HFFc6 (cell line): ENCODE data around the gene DENND5B. TPM values are rescaled to one million over a fixed set of nuclear protein-coding genes. Genes with fewer than 3 reads are reported as not detected.
A peak's percentile ranks its signal among the peaks of the same experiment; 100 is the strongest.

Experiments
- DNase-seq: peaks from one replicate; pipeline ENCODE4 v3.0.0-alpha.2; 2018
- H3K27ac Mint-ChIP-seq: 2 replicates; pipeline ENCODE4 v1.8.0; 2020; ENCODE audit warnings: mild to moderate bottlenecking, mixed read lengths
- H3K27me3 Mint-ChIP-seq: 2 replicates; pipeline ENCODE4 v1.8.0; 2021; ENCODE audit warnings: mild to moderate bottlenecking, moderate library complexity, mixed read lengths; ENCODE audit not compliant: insufficient read depth
- H3K36me3 Mint-ChIP-seq: 2 replicates; pipeline ENCODE4 v1.8.0; 2021; ENCODE audit warnings: low read depth, mixed read lengths
- H3K4me1 Mint-ChIP-seq: 2 replicates; pipeline ENCODE4 v1.8.0; 2020; ENCODE audit warnings: low read depth, mixed read lengths
- H3K4me3 Mint-ChIP-seq: 2 replicates; pipeline ENCODE4 v1.8.0; 2020; ENCODE audit warnings: mild to moderate bottlenecking, moderate library complexity, mixed read lengths
- H3K9me3 Mint-ChIP-seq: 2 replicates; pipeline ENCODE4 v1.8.0; 2020; ENCODE audit warnings: mild to moderate bottlenecking, mixed read lengths
- total RNA-seq, 6 experiments: library from RNA; stranded (reverse); fragmentation: NEBNext Ultra II Directional; extraction: Animal tissue kit (Norgen Biotek cat#: 25700); gene quantifications; 2 replicates in 1 of 6; 3 replicates in 5 of 6; pipeline ENCODE4 v1.2.3, GENCODE V29; 2021
- TF ChIP-seq, protein P1 (sequence below): fragments of 200-600 bp; sonication (generic); IDR thresholded peaks from 2 replicates; pipeline ENCODE4 v1.5.0; 2021; ENCODE audit warnings: antibody characterized with exemption, mild to moderate bottlenecking

DENND5B gene
- total RNA-seq, 6 experiments from 2014 or later, result 9.5 to 11.4 (median 10.1) TPM

DNA sequence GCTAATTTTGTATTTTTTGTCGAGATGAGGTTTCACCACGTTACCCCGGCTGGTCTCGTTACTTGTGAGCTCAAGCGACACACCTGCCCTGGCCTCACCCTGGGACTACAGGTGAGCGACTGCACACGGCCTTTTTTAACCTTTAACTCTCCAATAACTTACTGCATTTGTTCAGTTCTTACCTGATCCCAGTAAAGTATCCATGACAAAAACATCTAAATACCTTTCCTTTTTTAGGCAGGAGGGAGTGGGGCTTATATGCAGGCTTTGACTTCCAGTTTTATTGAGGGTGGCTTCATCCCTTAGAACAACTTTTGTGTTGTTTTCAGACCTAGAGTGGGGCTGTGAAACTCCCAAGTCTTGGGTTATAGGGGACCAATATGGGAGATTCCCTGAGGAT is 68.3 kb downstream of the DENND5B start:
- TF ChIP-seq, protein P1, sequence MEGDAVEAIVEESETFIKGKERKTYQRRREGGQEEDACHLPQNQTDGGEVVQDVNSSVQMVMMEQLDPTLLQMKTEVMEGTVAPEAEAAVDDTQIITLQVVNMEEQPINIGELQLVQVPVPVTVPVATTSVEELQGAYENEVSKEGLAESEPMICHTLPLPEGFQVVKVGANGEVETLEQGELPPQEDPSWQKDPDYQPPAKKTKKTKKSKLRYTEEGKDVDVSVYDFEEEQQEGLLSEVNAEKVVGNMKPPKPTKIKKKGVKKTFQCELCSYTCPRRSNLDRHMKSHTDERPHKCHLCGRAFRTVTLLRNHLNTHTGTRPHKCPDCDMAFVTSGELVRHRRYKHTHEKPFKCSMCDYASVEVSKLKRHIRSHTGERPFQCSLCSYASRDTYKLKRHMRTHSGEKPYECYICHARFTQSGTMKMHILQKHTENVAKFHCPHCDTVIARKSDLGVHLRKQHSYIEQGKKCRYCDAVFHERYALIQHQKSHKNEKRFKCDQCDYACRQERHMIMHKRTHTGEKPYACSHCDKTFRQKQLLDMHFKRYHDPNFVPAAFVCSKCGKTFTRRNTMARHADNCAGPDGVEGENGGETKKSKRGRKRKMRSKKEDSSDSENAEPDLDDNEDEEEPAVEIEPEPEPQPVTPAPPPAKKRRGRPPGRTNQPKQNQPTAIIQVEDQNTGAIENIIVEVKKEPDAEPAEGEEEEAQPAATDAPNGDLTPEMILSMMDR, result no peak
- no peaks in the 10 kb centered on the region for H3K27me3 Mint-ChIP-seq

DNA sequence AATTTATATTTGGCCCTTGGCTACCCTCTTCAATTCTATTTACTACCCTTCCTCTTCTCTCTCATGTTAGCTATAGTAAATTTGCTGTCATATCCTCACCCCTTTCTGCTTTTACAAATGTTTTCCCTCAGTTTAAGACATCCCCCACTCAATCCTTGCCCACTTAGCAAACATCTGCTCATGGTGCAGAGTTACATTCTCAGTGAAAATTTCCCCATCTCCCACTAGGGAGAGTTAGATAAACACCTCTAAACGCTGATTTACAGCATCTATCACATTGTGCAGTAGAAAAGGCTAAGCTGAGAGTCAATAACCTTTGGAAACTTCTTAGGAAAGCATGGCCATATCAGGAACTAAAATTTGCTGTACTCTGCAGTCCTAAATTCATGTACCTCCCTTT is 69.0 kb downstream of the DENND5B start:
- Mint-ChIP-seq H3K27ac (peak overlapping the region; percentile 20; the same call in 1 of the 2 replicates), H3K4me3 (no peak overlapping the region), H3K36me3 (peaks cover 2% of the 10 kb centered on the region; the same call in 1 of the 2 replicates), H3K4me1 (peaks cover 67% of the 10 kb centered on the region), H3K9me3 (no peaks in the 10 kb centered on the region), H3K27me3 (no peaks in the 10 kb centered on the region)
- no peak for DNase-seq
- TF ChIP-seq, protein P1, result no peak

More for the DNA sequence above, 68.3 kb downstream of the DENND5B start:
- Mint-ChIP-seq H3K27ac (no peak overlapping the region), H3K4me3 (no peak overlapping the region), H3K9me3 (no peaks in the 10 kb centered on the region), H3K36me3 (peaks cover 4% of the 10 kb centered on the region; the same call in 1 of the 2 replicates), H3K4me1 (peaks cover 64% of the 10 kb centered on the region)
- DNase-seq, result no peak

DNA sequence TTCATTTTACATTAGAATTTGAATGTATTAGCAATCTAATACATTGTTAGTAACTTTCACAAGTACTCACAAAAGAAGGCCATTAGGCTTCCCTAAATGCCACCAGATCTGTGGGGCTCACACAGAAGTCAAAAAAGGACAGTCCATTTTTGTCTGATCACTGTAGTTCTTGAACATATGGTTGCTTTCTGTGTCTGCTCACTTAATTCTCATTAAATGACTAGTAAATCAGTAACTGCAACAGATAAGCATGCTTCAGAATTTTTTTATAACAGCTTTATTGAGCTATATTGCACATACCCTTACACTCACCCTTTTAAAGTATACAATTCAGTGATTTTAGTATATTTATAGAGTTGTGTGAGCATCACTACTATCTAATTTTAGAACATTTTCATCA is 71.4 kb downstream of the DENND5B start:
- peak overlapping the region; percentile 64 for H3K4me3 Mint-ChIP-seq
- DNase-seq, result peak; percentile 8
- TF ChIP-seq, protein P1, result no peak
- H3K9me3 Mint-ChIP-seq, result no peaks in the 10 kb centered on the region
- peak overlapping the region; percentile 96 for H3K27ac Mint-ChIP-seq
- no peaks in the 10 kb centered on the region for H3K36me3 Mint-ChIP-seq
- H3K4me1 Mint-ChIP-seq, result peaks cover 51% of the 10 kb centered on the region
- H3K27me3 Mint-ChIP-seq, result no peaks in the 10 kb centered on the region

DNA sequence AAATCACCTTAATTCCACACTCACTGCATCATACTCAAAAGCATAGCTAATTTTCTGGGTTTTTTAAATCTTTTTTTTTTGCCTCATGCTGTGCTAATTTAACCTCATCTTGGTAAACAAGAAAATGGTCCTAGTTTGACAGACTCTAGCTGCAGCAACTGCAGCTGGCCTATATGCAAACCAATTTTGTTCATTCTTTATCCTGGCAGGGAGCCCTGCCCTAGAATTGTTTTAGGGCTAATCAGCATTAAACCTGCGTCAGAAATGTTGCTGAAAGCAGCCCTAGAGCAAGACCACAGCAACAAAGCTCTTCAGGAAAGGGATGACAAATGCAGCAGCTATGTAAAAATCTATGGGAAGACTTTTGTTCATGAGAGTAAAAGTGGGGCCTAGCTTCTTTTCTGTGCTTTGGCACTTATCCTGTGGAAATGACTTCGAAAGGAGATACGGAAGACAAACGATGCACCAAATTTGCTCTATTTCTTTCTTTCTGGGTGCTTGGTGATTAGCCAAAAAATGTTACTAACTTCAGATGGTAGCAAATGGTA is 72.2 kb downstream of the DENND5B start:
- H3K36me3 Mint-ChIP-seq, result no peaks in the 10 kb centered on the region
- peak; percentile 99 for DNase-seq
- H3K27ac Mint-ChIP-seq, result peak overlapping the region; percentile 96
- H3K9me3 Mint-ChIP-seq, result no peaks in the 10 kb centered on the region
- H3K4me1 Mint-ChIP-seq, result peaks cover 50% of the 10 kb centered on the region
- H3K27me3 Mint-ChIP-seq, result no peaks in the 10 kb centered on the region
- peak overlapping the region; percentile 64 for H3K4me3 Mint-ChIP-seq
- TF ChIP-seq, protein P1, result no peak

DNA sequence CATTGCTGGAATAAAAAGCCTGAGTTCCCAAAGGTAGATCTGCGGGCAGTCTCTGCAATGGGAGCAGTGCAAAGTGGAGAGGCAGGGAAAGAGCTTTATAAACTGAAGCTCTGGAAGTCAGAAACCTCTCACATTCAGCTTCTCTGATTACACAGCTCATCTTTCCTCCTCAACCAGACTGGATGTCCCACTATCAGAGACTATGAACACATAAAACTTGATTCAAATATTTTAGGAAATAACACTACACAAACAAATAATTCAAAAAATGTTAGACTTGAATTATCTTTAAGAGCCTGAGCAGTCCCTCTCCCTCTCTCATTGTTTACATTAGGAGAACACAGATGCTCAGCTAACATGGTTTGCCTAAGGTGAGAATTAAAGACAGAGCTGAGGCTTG is 72.9 kb downstream of the DENND5B start:
- Mint-ChIP-seq H3K27me3 (no peaks in the 10 kb centered on the region), H3K27ac (peak overlapping the region; percentile 96), H3K4me1 (peaks cover 50% of the 10 kb centered on the region), H3K36me3 (no peaks in the 10 kb centered on the region), H3K9me3 (no peaks in the 10 kb centered on the region), H3K4me3 (peak overlapping the region; percentile 42)
- TF ChIP-seq, protein P1, result no peak
- no peak for DNase-seq

DNA sequence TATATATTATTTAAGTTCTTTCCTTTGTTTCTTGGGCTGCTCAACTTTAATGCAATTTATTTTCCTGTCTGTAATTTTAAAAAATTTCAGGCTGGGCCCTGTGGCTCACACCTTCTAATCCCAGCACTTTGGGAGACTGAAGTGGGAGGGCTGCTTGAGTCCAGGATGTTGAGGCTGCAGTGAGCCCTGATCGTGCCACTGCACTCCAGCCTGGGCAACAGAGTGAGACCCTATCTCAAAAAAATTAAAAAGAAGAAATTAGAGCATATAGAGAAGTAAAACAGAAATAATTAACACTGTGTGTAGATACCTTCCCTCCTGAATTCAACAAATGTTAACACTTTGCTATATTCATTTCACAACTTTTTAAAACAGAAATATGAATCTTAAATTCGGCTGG is 74.2 kb downstream of the DENND5B start:
- Mint-ChIP-seq H3K4me1 (peaks cover 45% of the 10 kb centered on the region), H3K4me3 (no peak overlapping the region), H3K36me3 (no peaks in the 10 kb centered on the region), H3K27ac (peak overlapping the region; percentile 96), H3K27me3 (no peaks in the 10 kb centered on the region), H3K9me3 (no peaks in the 10 kb centered on the region)
- TF ChIP-seq, protein P1, result no peak
- no peak for DNase-seq
